ENCODE measurements around the gene AFAP1.

AFAP1 gene

DNA sequence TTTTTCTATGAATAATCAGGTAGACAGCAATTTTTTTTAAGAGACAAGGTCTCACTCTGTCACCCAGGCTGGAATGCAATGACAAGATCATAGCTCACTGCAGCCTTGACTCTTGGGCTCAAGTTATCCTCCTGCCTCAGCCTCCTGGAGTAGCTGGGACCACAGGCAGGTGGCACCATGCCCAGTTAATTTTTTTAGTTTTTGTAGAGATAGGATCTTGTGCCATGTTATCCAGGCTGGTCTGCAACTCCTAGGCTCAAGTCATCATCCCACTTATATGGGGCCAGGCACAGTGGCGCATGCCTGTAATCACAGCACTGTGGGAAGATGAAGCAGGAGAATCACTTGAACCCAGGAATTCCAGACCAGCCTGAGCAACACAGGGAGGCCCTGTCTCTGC is 26.8 kb downstream of the AFAP1 start:
- DNase-seq = no peak

DNA sequence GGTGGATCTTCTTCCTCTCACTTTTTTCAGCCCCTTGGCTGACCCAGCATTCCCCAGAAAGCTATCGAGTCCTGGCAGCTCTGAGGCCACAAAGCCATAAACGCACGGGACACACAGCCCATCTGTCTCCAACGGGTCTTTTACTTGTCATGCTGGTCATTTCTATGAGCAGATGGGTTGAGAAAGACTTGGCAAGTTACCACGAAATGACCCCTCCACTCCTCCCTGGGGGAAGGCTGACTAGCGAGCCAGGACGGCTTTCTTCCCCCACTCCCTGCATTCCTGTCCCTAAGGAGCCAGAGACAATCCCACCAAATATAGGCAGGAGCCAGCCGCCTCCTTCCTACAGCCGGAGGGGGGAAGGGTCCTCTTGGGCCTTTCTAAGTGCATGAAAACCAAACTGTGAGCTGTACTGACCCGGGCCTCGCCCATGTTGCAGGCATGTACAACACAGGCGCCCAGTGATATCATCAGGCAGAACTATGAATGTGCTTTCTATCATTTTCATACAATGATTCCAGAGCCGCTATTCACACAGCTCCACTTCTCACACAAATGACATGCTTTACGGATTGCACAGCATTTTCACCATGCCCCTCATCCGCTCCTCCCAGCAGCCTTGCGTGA is 28.6 kb downstream of the AFAP1 start:
- peak; percentile 81 for DNase-seq

DNA sequence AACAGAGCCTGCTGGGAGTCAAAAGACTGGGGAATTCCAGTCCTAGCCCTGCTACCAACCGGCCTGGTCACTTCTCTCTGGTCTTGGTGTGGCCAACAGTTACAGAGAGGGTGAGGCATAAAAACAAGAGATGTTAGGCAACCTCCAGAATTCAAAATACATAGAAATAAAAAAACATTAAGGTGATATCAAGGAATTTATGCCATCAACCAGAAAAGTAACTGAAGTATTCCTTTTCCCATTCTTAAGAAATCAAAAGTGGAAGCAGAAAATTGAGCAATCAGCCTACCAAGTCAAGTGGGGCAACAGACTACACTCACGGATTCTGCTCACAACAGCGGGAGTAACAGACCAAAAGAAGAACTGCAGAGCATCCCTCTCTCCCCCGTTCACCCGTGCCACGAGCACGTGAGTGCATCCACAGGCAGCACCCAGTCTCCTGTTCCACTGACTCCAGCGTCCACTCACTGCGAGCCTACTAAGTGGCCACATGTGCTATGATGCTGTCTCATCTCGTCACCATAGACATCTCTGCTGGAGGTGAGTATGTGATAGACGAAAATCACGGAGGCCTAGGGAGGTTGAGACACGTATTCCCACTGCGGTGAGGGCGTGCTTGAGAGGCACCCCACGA is 29.3 kb downstream of the AFAP1 start:
- peak; percentile 27 for DNase-seq

DNA sequence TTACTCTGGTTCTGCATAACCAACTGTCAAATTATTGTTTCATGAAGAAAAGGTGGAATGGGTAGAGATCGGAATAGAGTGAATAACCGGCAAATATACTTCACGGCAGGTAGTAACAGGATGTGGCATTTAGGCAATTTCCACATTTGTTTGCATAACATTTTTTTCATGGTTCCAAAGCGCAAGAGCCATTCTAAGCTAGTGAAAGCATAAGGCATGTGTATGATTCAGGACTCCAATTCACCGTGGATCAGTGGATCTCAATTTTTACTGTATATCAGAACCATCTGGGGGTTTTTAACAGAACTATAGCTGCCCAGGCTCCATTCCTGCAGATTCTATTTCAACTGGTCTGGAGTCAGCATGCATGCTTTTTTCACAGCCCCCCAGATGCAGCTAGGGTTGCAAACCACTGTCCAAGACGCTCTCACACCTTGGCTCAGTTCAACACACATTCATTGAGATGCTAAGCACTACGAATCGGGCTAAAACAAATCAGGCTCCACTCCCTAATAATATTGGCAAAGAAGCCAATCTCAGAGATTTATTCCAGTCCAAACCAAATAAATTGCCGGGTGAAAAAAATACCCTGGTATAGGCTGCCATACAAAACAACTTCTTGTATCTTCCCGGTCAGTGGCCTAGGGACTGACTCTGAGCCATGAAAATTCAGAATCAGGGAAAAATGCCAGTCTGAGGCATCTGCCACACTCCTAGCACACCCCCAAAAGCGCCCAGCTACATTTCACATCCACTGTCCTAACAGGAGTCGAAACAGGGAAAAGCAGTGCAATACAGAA is 30.0 kb downstream of the AFAP1 start:
- DNase-seq = peak; percentile 49

DNA sequence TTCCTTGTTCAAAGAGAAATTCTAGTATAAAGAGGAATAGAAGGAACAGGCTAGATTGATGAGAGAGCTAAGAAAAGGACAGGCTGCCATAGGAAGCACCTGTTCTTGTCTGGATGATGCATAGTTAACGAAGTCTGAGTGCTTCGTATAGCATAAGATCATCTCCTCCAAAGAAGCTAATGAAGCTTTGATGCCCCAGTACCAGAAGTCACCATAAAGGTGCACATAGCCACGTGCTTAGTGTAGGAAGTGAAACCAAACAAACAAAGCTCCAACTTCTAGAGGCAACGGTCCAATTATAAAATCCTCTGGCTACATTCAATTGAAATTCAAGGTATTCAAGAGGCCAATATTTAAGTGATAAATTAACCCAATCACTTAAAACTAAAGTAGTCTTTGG is 31.0 kb downstream of the AFAP1 start:
- DNase-seq = peak; percentile 20

DNA sequence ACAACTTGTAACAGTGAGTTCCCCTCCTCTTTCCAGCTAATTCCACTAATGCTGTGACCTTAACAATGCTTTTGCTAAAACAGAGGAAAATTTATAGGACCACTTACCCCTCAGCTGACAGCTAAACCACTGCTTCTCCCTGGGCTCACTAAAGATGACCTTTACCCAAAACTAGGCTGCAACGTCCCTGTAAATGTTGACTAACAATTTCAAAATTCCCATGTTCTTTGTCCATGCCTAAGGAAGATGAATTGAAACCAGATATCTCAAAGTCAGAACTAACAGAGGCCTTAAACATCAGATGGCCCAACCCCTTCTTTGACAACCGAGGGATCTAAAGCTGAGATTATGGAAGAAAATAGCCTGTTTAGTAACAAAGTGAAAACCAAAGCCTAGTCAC is 32.5 kb downstream of the AFAP1 start:
- DNase-seq = no peak

DNA sequence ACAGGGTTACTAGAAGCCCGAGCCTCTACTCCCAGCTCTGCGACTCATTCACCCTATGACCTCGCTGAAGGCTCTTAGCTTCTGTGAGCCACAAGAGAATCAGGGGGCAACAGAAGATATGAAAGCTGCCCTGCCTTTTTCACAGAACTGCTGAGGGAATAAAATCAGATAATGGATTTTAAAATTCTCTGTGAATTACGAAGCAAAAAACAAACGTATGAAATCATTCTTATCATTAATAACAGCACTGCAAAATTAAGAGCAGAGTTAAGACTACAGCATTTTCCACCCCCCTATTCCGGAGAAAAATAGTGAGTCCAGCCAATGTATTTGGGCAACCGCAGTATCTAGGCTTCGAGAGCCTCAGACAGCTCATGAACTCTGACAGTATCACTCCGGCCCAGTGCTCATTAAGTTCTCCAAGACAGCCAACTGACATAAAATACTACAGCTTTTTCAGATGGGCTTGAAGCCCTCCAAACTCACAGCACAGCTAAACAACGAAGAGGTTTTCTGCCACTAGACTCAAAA is 33.4 kb downstream of the AFAP1 start:
- peak; percentile 26 for DNase-seq

DNA sequence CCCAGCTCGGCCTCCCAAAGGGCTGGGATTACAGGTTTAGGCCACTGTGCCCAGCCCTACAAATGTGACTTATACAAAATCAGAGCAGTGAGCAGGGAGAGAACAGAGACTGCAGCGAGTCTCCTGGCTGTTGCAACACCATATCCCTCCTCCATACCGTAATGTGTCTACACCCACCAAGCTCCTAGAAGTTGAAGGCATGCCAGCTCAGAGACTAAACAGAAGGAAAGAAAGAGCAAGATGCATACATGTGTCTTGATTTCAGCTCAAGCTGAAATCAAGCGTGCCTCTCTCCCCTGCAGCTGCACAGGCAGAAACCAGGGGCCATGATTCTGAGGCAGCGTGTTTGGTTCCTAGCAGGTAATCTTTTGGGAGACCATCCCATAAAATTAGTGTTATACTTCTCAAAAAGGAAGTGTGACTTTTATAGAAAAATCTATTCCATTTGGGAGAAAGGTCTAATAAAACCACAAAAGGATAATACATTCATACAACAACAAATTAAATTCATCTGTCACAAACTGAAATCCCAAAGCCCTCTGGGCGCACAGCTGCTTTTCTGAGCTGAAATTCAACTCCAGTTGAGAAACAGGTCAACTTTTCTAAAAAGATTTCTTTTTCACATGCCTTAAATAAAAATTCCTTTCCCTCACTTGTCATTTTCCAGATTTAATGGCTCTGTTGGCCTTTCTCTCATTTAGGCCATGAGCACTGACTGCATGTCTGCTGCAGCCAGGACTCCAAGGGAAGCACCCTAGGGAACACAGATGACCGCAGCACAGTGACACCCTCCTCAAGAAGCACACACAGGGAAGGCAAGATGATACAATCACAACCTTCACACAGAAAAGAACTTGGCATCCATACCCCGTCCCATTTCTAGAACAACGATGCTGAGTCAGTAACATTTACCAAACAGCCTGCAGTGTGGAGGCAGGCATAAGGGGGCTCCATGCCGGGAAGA is 34.4 kb downstream of the AFAP1 start:
- DNase-seq = peak; percentile 78

DNA sequence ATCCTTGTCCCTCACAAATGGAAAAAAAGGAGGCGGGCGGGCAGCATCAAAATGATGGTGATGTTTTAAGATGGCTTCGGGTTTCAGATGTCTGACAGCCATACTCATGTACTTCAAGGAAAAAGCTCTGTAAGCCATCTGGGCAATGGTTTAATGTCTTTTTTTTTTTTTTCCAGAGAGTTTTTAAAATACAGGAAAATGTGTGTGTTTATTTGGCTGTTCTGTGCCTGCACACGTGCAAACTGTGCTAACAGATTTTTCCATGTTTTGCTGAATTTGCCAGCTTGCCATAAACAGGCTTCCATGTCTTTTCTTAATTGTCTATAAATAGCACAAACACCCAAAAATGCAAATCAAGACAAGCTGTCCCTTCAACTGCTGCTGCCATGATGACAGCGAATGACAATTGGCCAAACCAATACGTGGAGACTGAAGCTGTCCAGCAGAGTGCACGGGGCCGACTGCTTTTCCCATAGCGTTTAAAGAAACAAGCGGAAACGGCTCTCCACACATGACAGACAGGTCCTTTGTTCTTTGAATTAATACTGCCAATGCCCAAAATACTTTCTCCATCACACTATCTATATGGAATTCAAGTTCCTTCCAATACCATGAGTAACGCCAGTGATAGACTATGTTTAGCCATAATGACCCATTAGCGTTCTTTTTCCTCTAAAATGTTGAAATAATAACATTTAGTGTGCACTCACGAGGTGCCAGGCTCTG is 35.7 kb downstream of the AFAP1 start:
- peak; percentile 81 for DNase-seq

DNA sequence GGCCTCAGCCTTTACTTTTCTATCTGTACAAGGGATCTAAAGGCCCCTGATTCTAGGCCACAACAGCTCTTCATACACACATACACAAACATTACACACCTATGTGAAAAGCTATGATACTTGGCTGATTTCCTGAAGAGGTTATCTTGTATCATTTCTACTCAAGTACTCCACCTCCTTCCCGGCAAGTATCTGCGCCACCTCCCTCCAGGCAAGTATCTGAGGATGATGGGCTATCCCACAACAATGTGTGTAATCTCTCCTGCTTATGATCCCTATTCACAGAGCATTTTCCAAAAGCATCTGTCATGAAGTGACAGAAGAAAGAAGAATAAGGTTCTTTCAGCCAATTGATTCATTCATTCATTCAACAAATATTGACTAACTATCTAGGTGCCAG is 36.8 kb downstream of the AFAP1 start:
- DNase-seq = no peak

DNA sequence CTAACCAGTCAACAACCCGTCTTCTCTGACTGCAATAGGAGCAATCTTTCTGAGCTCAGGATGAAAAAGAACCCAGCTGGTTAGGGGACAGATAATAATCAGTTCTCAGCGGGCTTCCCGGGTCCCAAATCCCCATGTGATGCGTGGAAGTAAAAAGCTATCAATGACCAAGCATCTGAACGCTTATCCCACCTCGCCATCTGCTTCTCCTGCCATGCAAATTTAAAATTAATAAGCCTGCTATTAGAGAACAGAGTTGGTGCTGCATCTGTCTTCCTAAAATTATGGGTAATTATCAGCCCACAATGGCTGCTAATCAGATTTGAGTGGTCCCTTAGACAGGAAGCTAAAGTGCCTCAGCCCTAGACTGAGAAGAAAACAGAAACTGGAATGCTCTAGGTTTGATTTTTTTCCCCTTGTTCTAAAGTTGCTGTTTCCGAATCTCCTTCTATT is 37.5 kb downstream of the AFAP1 start:
- DNase-seq = peak; percentile 81

DNA sequence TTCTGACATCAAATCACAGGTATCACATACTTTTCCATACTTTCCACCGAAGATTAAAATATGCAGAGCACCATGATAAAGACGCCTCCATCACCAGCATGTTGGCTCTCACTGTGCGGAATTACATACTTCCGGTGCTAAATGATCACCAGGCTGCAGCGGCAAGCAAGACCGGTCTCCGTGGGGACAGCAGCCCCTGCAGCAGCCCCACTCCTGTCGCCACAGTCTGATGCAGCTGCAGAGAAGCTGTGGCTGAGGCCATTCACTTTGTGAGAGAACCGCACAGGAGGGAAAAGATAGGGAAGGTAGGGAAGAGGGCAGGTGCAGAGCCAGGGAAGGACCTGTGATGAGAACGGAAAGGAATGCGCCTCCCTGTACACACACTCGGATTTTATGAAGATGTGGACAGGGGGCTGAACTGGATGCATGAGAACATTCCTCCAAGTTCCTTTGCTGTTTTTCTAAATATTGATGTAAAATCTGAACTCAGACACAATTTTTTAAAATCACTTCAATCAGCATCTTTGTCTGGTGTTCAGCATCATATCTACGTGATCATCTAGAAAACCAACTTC is 38.3 kb downstream of the AFAP1 start:
- DNase-seq = peak; percentile 60

DNA sequence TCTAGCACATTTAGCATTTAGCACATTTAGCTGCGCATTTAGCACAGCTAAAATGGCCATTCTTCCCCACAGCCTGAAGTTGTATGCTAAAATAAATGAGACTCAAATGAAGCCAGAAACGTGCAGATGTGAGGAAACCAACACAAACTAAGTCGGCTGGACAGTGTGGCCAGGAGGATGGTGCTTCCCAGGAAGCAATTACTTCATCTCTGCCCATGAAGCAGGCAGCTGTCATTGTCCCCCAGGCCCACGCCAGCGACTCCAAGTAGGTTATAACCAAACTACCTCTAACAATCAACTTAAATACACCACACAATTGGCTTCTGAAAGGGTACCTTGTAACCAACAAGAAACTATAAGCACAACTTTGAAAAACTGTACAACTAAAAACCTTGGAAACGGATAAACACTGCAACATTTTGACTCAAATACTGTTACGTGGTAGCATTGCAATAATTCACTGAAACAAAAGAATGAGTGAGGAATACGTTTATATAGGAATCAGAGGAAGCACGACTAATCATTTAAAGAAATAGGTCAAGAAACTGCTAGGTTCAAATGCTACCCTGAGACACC is 39.2 kb downstream of the AFAP1 start:
- peak; percentile 64 for DNase-seq

DNA sequence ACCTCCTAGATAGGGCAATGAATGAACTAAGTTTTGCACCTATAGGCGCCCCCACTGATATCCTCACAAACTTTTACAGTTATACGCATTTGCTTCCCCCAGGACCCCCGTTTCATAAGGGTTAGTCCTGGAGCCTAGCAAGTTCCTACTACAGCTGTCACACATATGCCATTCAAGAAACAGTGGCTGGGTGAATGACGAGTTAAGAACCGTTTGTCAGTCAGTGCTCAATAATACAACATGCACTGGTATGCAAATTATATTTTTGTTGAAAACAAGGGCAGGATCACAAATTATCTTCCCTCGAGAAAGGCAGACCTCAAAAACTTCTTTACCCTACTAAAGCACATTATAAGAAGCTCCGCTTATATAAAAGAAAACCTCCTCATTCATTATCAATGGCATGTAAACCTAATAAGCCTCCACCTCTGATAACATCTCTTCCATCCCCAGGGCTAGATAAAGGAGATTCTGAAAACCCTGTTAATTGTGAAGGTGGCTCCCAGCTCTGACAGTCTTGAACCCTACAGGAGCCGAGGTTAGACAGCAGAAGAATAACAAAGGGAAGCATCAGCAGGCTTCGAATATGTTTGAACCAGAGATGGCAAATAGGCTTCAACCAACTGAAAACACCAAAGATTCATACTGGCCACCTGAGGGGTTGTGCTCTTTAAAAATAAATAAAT is 40.3 kb downstream of the AFAP1 start:
- no peak for DNase-seq

DNA sequence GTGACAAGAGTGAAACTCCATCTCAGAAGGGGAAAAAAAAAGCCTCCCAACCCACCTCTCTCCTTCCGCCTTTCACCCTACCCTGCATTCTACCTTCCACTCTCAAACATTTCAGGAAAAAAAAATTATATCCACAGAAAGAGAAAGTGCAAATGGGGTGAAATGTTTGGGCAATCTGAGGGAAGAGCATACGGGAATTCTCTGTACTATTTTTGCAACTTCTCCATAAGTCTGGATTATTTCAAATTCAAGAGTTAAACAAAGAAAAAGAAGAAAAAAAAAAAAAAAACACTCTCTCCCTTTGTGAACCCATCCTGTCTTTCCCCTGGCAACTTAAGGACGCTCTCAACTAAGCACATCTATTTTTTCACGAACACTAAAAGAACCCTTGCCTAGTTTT is 41.3 kb downstream of the AFAP1 start:
- DNase-seq = no peak

DNA sequence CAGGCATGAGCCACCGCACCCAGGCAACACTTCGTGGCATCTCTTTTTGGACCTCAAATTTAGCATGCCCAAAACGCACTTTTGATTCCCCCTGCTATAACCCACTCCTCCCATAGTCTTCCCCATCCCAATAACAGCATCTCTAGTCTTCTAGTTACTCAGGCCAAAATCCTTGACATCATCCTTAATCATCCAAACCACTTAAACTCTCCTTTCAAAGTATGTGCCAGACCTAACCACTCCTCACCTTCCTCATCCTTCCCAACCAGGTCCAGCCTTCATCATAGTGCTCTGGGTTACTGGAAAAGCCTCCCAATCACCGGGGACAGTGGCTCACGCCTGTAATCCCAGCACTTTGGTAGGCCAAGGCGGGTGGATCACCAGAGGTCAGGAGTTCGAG is 41.9 kb downstream of the AFAP1 start:
- DNase-seq = no peak

DNA sequence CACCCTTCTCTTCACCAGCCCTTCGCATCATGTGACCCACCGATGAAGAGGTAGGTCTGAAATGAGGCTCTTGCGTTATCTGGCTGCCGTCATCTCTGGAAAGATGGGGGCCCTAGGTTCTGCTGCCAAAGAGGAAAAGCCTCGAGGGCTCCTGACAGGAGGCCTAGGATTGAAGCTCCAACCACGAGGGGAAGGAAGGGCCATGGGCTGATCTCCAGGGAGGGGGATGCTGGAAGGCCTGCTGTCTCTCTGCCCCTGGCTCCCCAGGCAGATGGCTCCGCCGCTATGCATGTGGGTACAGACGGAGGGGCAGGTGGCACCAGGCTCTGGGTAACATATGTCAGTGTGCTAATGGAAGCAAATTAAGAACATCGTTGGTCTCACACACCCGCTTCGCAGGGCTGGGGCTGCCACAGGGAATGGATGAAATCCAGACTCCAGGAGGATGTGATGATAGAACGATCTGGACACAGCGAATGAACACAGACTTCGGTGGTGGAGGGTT is 44.9 kb downstream of the AFAP1 start:
- peak; percentile 82 for DNase-seq

DNA sequence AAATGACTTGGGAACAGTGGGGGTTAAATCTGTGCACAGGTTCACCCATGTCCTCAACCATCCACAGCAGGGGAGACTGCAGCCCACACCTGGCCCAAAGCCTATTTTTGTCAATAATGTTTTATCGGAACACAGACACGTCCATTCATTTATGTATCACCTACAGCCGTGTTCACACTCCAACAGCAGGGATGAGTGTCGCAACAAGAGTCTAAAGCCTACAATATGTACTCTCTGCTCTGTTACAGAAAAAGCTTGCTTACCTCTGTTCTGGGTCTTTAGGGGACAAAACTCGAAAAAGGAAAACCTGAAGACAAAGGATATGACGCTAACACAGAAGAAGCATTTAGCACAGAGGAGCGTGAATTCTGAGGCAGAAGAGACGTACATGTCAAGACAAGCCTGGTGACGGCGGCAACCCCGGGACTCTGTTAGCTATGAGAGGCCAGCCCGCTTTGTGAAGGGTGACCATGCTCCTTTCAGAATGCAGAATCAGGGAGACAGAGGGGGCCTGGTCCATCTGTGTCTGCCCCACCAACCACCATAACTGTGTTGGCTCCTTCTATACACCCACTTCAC is 45.5 kb downstream of the AFAP1 start:
- no peak for DNase-seq

DNA sequence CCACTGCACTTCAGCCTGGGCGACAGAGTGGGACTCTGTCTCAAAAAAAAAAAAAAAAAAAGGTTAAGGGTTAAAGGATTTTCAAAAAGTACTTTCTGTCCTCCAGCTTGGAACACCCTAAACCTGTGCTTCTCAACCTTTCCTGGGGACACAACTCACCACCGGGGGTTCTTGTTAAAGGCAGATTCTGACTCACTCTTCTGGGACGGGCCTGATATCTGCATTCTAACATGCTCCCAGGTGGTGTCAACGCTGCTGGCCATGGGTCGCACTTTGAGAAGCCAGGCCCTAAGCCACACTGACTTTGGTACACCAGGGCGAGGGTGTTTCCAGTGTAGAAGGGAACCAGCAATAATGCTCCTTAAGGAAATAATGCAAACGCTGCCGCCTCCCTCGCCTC is 46.1 kb downstream of the AFAP1 start:
- DNase-seq = no peak
